GDM1 (cell line): Measurements from ENCODE around the gene YEATS2.
"Not testable (repeated sequence)": the region's sequence is repeated elsewhere in the genome, so short reads cannot be mapped to it uniquely, and the experiment has no call there.

ENCODE experiments used
- DNase-seq: peaks from one replicate; lab custom pipeline; 2025; lab: John Stamatoyannopoulos, UW

The YEATS2 gene

DNA sequence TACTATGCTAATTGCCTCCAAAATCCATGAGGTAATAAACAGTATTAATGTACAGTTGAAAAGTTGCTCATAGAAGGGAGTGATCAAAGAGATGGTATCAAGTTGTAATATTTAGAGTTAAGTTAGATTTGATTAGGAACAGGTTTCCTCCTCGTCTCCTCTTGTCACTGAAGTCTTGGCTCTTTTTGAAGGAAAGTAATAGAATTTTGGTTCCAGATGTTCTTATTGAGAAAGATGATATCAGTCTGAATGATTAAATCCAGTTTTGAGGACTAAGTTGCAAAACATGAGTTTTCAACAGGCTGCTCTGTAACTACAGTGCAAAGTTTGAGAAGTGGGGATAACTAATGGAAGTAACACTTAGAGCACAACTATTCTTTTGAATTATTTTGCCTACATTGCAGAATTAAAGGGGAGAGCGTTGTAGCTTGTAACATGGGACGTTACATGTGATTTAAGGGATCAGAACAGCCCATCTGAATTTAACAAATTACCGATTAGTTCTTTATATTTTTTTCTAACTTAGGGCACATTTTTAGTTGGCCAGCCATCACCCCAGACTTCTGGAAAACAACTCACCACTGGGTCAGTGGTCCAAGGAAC, 79.5 kb downstream of the YEATS2 start:
- no peak for DNase-seq

DNA sequence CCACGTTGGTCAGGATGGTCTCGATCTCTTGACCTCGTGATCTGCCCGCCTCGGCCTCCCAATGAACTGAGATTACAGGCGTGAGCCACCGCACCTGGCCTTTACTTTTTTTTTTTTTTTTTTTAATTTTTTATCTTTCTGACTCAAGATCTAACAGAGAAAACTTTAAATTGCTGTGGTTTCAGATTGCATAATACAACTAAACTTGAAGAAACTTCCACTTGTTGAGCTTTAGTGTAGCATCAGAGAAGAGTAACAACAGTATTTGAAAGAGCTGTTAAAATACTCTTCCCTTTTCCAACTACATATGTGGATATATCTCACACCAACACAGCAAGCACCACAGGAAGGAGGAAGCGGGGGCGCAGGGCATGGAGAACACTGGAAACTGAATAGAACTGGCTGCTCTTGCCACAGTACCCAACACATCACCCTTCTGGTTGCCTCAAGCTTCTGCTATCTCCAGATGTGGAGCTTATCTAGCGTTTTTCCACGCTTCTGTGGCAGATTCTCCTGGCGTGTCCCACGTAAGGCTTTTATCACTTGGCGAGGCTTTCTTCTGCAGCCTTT, 82.4 kb downstream of the YEATS2 start:
- DNase-seq = peak; percentile 20

DNA sequence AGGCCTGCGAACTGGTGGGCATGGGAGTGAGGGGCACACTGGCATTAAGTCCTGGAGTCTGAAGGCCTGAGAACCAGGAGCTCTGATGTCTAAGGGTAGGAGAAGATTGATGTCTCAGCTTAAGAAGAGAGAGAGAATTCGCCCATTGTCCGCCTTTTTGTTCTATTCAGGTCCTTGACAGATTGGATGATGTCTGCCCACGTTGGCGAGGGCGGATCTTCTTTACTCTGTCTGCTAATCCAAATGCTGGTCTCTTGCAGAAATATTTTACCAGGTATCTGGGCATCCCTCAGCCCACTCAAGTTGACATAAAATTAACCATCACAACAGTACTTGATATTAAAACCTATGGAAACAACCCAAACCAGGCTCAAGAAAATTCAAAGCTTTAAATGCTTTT, 83.6 kb downstream of the YEATS2 start:
- no peak for DNase-seq

- no peak for DNase-seq
Measured at GRCh38 chr3:183782576-183783276, 85.1 kb downstream of the YEATS2 start.

DNA sequence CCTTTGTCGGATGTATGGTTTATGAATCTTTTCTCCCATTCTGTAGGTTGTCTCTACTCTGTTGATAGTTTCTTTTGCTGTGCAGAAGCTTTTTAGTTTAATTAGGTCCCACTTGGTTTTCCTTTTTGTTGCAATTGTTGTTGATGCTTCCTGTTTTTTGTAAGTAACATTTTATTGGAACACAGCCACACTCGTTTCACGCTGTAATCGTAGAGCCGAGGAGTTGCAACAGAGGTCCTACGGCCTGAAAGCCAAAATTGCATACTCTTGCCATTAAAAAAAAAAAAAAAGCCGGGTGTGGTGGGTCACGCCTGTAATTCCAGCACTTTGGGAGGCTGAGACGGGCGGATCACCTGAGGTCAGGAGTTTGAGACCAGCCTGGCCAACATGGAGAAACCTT, 86.9 kb downstream of the YEATS2 start:
- DNase-seq = not testable (repeated sequence)

- DNase-seq = no peak
Measured at GRCh38 chr3:183789826-183790225, 92.2 kb downstream of the YEATS2 start.

DNA sequence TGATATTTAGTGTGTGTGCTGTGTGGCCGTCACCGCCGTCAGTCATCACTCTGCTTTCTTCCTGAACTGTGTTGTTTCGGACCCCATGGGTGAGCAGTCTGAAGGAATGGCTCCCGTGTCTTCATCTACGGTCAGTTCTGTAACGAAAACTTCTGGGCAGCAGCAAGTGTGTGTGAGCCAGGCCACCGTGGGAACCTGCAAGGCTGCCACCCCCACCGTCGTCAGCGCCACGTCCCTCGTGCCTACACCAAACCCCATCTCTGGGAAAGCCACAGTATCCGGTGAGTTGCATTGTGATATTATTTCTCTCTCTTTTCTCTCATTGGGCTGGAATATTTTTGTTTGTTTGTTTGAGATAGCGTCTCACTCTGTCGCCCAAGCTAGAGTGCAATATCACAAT, 93.1 kb downstream of the YEATS2 start:
- no peak for DNase-seq

DNA sequence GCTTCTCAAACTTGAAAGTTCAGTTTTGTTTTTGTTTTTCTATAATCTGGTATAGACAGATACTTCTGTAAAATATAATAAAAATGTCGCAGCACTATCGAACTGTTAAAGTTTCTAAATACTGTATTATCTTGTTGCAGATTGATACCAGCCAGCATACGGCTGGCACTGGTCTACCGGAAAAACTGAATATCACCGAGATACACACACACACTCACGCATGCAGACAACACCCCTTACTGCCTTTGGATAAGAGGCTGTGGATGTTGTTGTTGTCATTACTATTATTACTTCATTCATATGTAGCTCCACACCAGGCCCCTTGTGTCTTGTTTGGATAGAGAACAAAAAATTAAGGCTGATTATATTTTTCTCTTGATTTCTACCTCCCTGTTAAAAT, 95.4 kb downstream of the YEATS2 start:
- DNase-seq = no peak

GRCh38 chr3:183794452-183794851, 96.9 kb downstream of the YEATS2 start:
- DNase-seq = no peak

DNA sequence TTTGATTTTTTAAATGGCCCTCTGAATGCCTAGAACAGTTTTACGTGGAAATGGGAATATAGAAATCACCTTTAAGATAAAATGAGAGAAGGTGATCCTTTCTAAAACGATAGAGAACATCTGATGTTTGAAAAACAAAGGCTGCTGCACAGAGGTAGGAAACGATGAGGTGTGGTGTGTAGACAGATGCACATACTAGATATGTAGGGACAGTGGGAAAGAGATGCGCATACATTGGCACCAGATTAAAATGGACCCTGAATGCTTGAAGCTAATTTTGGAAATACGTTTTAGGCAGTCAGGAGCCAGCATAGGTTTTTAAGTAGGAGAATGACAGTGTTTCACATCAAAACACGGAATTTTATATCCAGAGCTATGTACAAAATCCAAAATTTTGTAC, 98.8 kb downstream of the YEATS2 start:
- DNase-seq = no peak

DNA sequence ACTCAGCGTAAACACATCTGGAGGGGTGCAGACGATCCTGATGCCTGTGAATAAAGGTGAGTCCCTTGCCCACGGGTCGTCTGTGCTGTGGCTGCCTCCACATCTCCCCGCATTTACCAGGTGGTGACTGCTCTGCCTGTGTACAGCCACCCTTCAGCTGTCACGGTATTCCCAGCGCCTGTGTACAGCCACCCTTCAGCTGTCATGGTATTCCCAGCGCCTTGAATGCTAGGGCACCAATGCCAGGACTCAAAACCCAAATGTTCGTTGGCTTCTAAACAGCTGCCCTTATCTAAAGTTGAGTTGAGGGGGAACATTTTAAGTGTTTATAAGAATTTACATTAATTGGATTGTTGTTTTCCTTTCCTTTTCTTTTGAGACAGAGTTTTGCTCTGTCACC, 100.4 kb downstream of the YEATS2 start:
- DNase-seq = no peak

DNA sequence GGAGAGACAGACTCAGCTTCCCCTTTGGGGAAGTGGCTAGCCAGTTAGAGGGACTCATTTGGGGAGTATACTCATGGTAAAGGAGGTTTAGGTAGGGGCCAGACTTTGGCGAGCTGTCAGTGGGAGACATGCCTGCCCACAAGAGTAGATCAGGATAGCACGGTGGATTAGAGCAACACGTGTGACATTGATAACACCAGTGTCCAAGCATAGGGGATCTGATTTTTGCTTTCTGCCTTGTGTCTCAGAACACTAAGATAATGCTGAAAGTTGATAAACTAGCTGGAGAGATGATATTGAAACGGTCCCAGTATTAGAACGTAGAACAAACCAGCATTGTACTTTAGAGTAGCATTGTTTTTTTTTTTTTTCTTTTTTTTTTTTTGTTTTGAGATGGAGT, 101.9 kb downstream of the YEATS2 start:
- no peak for DNase-seq

DNA sequence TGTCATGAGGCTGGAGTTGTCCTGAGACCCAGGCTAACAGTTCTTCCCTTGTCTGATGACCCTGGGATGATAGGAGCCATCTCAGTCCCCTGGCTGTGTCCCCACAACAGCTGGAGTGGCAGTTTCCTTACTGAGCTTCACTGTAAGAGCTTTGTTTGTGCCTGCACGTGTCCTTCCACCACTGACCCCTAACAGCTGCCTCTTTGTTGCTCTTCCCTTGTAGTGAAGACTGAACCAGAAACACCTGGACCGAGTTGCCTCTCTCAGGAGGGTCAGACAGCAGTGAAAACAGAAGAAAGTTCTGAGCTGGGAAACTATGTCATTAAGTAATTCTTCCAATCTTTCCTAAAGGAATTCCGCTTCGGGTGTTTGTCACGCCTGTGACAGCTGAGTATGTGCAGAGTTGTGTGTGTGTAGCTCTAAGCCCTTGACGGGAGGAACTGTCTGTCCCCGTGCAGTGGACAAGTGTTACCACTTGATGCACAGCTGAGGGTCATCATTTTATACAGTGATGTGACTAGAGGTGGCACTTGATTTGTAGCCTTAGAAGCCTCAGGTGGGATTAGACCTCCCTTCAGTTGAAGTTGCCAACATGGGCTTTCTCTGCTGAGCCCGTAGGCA, 102.8 kb downstream of the YEATS2 start:
- no peak for DNase-seq

GRCh38 chr3:183801601-183802000, 104.0 kb downstream of the YEATS2 start:
- DNase-seq = no peak

DNA sequence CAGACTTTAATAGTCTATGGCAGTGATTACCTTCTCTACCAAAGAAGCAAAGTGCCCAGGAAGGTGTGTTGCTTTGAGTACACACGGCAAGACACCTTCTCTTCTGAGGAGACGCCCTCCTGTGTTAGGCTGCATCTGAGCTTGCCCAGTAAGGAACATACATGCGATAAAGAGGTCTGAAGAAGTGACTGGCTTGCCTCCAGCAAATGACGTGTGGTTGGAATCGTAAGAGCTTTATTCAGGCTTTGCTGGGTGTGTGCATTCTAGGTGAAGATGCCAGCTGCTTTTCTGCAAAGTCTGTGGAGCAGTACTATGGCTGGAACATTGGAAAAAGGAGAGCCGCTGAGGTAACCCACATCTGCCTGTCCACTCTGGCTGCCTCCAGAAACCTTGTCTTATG, 105.4 kb downstream of the YEATS2 start:
- DNase-seq = no peak

DNA sequence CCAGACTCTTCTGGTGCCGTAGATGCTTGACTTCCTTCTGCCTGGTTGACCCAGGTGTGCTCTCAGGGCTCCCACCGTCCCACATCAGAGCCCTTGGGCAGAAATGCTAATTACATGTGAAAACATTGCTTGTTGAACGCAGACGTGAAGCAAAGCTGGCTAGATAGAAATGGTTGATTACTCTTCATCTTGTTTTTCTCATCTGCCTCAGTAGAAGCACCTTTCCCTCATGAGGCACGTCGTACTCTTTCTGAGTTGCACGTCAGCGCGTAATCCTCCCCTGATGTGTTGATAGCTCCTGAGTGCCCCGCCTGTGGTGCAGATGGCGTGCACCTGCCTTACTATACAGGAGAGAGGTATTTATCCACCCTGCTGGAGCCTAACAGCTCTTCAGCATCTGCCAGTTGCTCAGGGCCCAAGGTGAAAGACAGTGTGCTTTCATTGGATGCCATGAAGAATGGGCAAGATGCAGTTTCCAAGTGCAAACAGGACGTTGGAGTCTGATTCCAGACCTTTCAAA, 109.7 kb downstream of the YEATS2 start:
- DNase-seq = no peak

DNA sequence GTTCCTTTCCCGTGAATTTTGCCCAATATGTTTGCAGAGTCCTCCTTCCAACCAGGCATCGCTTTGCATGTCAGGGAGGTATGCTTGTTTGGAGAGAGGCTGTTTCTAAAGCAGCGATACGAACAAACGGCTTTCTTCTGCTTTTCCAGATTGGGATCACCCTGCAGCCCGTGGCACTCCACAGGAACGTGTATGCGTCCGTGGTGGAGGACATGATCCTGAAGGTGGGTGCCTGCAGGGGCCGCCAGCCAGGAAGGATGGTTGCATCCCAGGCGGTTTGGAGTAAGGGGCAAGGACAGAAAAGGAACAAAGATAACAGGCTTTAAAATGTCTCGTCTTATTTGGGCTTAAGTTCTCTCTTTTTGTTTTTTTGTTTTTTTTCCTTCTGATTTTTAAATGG, 110.3 kb downstream of the YEATS2 start:
- no peak for DNase-seq

DNA sequence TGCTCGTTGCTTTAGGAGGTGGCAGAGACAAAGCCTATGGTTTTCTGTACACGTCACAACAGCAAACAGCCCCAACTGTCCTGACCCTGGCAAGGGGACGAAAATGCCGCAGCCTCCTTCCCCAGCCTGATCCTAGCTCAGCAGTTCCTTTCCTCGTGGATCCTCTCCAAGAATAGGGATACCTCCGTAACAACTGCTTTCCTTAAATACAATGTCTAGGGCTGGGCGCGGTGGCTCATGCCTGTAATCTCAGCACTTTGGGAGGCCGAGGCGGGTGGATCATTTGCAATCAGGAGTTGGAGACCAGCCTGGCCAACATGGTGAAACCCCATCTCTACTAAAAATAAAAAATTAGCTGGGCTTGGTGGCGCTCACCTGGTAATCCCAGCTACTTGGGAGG, 110.8 kb downstream of the YEATS2 start:
- DNase-seq = no peak

GRCh38 chr3:183809270-183809669, 111.7 kb downstream of the YEATS2 start:
- DNase-seq = no peak

DNA sequence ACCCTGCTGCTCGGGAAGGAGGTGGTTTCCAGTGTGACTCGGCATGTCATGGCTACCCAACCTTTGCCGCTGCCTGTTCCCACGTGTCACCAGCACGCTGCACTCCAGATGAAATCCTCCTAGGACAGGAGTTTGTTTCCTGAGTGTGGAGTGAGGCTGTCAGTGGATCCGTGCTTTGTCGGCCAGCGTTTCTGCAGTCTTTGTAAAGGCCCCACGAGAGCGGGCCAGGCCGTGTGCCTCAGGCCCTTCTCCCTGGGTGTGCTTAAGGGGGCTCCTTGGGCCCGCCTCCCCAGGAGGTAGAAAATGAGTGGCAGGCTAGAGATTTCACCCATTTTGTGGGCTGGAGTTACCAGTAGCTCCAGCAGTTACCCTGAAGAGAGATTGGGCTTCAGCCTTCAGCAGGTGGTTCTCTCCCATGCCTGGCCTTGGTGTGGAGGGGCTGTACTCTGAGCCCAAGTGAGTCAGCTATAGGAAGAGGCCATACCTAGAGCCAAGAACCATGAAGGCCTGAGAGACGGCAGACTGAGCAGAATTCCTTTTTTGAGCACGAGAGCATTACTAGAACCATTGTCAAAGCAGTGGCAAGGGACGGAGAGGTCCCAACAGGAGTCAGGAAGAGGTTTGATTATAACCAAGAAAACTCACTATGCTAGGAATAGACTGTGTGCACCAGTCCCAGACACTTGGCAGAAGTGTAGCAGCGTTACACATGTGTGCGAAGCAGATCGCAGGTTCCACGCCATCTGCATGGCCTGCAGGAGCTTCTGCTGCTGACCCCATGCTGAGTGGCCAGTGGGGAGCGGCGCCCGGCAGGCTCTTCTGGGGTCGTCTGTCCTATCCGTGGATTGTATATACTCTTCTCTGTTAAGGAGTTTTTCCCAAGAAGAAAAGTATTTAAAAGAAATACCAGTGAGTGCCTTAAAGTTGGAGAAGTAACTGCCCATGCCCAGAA, 113.3 kb downstream of the YEATS2 start:
- no peak for DNase-seq

GRCh38 chr3:183811638-183812037, 114.0 kb downstream of the YEATS2 start:
- no peak for DNase-seq
